HFF-Myc (cell line): ENCODE results near the gene CHIT1.

ENCODE experiments used
- DNase-seq: peaks from one replicate; pipeline ENCODE4 v3.0.0-alpha.2; 2011; ENCODE audit warnings: low read depth; ENCODE audit errors: extremely low read depth
- H3K4me3 ChIP-seq: replicated peaks from 2 replicates; pipeline ENCODE4 v1.5.1; 2011; ENCODE audit warnings: low read depth, mild to moderate bottlenecking, control low read depth, low read length
- CTCF ChIP-seq: IDR thresholded peaks from 2 replicates; pipeline ENCODE4 v1.5.1; 2012; ENCODE audit warnings: mild to moderate bottlenecking, low read depth, low read length, control low read depth; ENCODE audit errors: missing control alignments

The CHIT1 gene

GRCh38 chr1:203179667-203180005 is 49.8 kb downstream of the CHIT1 start:
- DNase-seq: no peak
- no peak overlapping the region for H3K4me3 ChIP-seq
- no peak for TF ChIP-seq CTCF

DNA sequence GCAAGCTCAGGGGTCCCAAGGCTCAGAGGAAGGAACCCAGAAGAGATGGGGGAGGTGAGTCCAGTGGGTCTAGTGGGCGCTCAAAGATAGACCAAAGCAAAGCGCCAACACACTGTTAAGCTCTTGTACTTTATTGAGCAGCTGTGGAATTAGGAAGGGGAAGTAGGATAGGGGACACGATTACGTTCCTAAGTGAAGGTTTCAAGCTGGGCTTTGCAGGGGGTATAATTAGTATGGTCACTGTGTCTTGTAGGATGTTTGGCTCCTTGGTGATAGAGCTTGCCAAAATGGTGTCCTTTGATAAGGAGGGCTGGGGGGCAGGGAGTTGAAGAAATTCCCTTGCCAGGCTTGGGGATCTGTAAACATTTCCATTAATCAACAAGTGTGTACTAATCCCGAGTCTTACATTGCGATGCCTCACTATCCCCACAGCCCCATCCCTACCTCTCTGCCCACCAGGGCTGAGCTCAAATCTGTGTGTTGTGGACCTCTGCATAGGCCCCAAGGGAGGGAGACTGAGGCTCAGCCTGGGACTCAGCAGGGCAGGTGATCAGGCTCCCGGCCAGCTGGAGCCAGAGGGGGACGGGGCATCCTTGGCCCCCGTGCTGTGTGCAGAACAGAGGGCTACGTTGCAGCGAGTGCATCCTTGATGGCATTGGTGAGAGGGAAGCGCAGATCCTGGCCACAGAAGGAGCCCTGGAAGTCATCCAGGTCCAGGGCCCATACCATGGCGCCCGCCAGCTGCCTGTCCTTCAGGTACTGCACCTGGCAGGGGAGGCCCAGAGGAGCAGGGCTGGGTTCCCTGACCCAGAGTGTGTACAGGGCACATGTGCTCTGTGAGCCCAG is 50.4 kb downstream of the CHIT1 start:
- TF ChIP-seq CTCF: no peak
- no peak for DNase-seq
- no peak overlapping the region for H3K4me3 ChIP-seq

DNA sequence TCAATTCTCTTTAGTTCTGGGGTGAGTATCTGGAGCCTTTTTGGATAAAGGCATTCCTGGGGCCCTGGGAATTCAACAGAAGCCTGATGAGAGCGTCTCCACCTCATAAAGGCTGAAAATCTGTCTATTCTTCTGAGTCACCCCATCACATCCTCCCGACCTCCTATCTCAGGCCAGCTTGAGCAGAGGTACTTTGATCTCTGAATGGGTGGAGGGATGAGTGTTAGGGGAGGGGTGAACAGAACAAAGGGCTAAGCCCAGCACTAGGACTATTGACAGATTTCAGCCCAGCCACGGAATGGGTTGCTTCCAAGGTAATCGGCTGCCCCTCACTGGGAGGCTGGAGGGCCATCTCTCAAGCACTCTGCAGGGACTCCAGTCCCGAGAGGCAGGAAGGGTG is 51.4 kb downstream of the CHIT1 start:
- H3K4me3 ChIP-seq: no peak overlapping the region
- TF ChIP-seq CTCF: no peak
- no peak for DNase-seq

GRCh38 chr1:203177470-203178039 is 51.9 kb downstream of the CHIT1 start:
- no peak for DNase-seq
- no peak for TF ChIP-seq CTCF
- no peak overlapping the region for H3K4me3 ChIP-seq

GRCh38 chr1:203177036-203177405 is 52.5 kb downstream of the CHIT1 start:
- TF ChIP-seq CTCF: no peak
- no peak for DNase-seq
- no peak overlapping the region for H3K4me3 ChIP-seq

DNA sequence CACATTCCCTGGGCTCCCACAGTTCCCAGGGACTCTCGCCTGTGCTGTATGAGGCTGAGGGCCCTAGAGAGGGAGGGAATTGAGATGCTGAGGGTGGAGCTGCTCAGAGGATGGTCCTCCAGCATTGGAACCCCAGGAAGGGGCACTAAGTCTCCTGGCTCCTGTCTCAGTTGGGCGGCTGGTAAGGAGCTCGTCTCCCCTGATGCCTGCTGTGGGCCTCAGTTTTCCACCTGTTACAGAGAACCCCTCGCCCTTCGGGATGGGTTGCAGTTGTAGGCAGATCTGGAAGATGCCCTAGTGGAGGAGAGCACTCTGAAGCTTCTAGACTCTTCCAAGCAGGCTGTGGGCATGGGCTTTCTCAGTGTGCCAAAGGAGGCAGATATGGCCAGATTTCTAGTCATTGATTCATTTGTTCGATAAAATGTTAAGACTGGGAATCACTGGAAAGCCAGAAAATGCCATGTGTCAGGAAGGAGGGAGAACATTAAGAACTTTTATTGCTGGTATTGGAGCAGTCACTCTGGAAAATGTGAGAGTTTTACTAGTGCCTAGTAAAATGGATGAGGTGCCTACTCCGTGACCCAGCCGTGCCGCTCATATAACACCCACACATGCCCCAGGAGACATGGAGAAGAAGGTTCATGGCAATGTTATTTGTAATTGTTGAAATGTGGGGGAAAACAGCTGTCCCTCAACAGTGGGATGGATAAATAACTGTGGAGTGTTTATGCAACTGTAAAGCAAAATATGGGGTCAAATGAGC is 53.0 kb downstream of the CHIT1 start:
- no peak overlapping the region for H3K4me3 ChIP-seq
- TF ChIP-seq CTCF: no peak
- no peak for DNase-seq
